NOMO-1 treated with dmso at 0.1 percent for 144 hours (cell line): ENCODE measurements around the gene PPEF1.

Source experiments
- DNase-seq: peaks from one replicate; lab custom pipeline; 2025; ENCODE audit not compliant: unreplicated experiment; lab: John Stamatoyannopoulos, UW

Gene PPEF1

GRCh38 chrX:18707426-18708049 is at the start of gene PPEF1:
Gene PPEF1 (plus strand): TSS chrX:18707645. CDS start chrX:18707781, 136 bp downstream.
- DNase-seq = no peak

- DNase-seq = no peak
Measured at GRCh38 chrX:18661273-18661672, 46.2 kb upstream of the PPEF1 start.

GRCh38 chrX:18664947-18665346 is 42.5 kb upstream of the PPEF1 start:
- DNase-seq = no peak

- DNase-seq = peak; percentile 24
Measured at GRCh38 chrX:18666614-18667013, 40.8 kb upstream of the PPEF1 start.

- peak; percentile 78 for DNase-seq
Measured at GRCh38 chrX:18668071-18668835, 39.2 kb upstream of the PPEF1 start.

GRCh38 chrX:18672008-18672407 is 35.4 kb upstream of the PPEF1 start, which contains the start of gene RS1:
Gene RS1 (minus strand): TSS chrX:18672108. CDS start chrX:18672068, 40 bp downstream.
- no peak for DNase-seq

- no peak for DNase-seq
Measured at GRCh38 chrX:18674417-18674787, 33.0 kb upstream of the PPEF1 start.

- no peak for DNase-seq
Measured at GRCh38 chrX:18674788-18675735, 32.4 kb upstream of the PPEF1 start.

GRCh38 chrX:18676050-18676449 is 31.4 kb upstream of the PPEF1 start:
- DNase-seq = no peak

GRCh38 chrX:18676470-18676869 is 31.0 kb upstream of the PPEF1 start:
- no peak for DNase-seq

GRCh38 chrX:18677161-18677869 is 30.1 kb upstream of the PPEF1 start:
- no peak for DNase-seq

GRCh38 chrX:18681996-18682395 is 25.4 kb upstream of the PPEF1 start:
- no peak for DNase-seq

GRCh38 chrX:18682979-18683387 is 24.5 kb upstream of the PPEF1 start:
- DNase-seq = no peak

GRCh38 chrX:18687856-18688495 is 19.5 kb upstream of the PPEF1 start:
- DNase-seq = peak; percentile 77

GRCh38 chrX:18691431-18691830 is 16.0 kb upstream of the PPEF1 start:
- DNase-seq = no peak

GRCh38 chrX:18692541-18692940 is 14.9 kb upstream of the PPEF1 start:
- no peak for DNase-seq

- DNase-seq = no peak
Measured at GRCh38 chrX:18696653-18697052, 10.8 kb upstream of the PPEF1 start.

GRCh38 chrX:18698737-18699650 is 8.5 kb upstream of the PPEF1 start:
- no peak for DNase-seq

- DNase-seq = no peak
Measured at GRCh38 chrX:18701621-18702361, 5.7 kb upstream of the PPEF1 start.
